ENCODE measurements around the gene TBC1D5. TPM values are rescaled to one million over a fixed set of nuclear protein-coding genes. Genes with fewer than 3 reads are reported as not detected.

TBC1D5 gene
- total RNA-seq, 1 experiment from 2014 or later, result 51.3 TPM

DNA sequence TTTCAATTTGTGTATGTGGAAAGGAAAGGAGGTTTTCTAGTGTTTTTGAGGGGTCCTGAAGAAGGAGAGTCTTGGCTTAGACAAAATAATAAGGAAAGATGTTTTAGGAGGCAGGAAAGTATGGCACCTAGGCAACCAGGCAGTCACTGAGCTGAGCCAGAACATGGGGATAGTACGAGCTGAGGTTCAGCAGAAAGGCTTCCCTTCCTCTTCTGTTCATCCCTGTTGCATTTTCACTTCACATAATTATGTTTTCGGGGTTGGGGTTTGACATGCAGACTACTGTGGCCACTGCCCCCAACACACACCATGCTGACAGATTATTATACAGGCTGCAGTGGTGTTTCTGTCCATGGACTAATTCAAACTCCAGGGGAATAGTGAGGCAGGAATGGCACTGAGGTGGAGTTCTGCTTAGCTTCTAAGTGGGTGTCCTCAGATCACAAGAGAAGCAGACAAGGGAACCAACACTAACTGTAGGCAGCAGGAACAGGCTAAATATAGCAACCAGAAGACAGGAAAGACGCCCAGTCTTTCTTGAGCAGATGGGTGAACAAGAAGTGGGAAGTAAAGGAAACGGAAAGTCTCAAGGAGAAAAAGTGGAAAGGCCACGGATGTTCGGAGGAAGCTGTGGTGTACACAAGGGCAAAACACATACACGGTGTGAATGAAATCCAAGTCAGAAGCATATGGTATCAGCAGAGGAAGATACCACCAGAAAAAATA, 551.9 kb downstream of the TBC1D5 start:
- peak; percentile 25 for DNase-seq (ENCODE audit: low spot score)
- in situ Hi-C loops (cut with HindIII; ENCODE audit: low sequenced_read_pairs), result no loop called here

DNA sequence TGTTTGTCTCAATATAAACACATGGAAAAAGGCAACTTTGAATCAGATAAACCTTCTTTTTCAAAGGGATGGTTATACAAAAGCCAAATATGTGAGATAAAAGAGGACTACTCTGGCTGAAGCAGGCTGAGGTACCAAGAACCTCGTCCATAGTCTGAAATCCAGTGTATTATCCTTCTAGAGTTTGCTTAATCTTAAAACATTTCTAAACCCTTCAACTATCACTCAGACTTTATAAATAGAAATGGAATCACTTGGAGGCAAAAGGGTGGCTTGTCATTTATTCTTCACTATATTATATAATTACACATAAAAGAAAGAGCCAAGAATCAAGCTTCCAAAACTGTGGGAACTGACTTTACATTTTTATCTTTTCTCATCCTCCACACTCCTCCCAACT, 554.1 kb downstream of the TBC1D5 start:
- in situ Hi-C loops (cut with HindIII; ENCODE audit: low sequenced_read_pairs), result no loop called here
- DNase-seq (ENCODE audit: low spot score), result no peak

DNA sequence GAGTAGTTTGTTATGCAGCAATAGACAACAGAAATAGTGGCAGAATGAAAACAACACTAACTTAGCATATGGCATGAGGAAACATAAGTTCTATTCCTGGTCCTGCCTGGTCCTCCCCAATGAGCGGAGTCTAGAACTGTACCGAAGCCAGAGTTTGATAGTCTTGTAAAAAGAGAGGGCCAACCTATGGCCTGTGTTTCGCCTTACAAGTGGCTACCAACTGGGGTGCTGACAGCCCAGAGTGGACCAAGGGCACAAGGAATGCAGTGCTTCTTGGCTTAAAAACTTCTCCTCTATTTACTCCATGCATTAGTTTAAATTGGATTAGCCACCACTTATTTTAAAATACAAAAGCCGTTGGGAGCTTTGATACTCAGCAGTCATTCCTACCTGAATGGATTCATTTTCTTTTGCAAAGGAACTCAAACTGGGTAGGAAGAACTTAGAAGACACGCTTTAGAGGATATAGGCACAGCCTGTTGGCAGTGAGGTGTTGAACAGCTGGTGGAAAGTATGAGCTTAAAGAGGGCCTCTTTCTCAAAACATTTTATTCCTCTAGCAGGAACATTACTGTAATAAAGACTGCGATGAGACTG, 554.7 kb downstream of the TBC1D5 start:
- DNase-seq (ENCODE audit: low spot score), result no peak
- in situ Hi-C loops (cut with HindIII; ENCODE audit: low sequenced_read_pairs), result no loop called here

DNA sequence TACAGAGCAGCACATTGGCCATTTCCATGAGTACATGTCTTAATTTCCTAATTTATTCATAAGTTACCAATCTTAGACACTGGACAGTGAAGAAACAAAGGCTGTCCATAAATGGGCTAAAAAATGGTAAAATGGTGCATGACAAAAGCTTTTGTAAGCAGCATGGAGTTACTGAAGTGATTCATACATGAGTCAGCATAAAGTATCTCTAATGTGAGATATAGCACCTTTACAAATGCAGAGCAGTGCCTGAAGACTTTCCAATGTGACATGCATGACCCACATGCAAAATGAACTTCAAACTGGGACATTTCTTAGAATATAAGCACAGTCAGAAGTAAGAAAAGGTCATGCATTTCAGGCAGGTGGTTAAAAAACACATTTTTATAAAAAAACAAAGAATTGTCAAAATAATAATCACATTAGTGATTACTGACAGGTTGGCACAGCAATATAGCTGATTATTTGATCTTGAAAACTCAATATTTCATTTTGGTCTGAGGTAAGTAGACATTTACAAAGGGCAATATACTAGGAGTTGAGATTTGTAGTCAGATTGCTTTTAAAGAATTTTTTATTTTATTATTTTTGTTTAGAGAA, 558.4 kb downstream of the TBC1D5 start:
- in situ Hi-C loops (cut with HindIII; ENCODE audit: low sequenced_read_pairs), result no loop called here
- no peak for DNase-seq (ENCODE audit: low spot score)

DNA sequence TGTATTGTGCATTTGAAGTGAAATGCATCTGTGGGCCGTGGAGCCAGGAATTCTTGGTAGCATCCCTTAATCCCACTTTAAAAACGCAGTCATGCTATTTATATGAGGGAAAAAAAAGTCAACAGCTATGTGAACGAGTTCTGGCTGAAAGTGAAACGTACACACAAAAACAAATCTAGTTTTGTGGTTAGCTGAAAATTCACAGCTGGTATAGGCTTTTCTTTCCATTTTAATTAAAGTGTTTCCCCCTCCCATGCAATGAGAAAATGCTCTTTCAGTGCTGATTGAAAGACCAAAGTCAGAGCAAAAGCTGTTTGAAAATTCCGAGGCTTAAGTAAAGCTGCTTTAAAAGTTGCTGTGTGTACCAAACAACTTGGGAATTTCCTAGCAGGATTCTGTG, 560.3 kb downstream of the TBC1D5 start:
- in situ Hi-C loops (cut with HindIII; ENCODE audit: low sequenced_read_pairs), result no loop called here
- DNase-seq (ENCODE audit: low spot score), result no peak

DNA sequence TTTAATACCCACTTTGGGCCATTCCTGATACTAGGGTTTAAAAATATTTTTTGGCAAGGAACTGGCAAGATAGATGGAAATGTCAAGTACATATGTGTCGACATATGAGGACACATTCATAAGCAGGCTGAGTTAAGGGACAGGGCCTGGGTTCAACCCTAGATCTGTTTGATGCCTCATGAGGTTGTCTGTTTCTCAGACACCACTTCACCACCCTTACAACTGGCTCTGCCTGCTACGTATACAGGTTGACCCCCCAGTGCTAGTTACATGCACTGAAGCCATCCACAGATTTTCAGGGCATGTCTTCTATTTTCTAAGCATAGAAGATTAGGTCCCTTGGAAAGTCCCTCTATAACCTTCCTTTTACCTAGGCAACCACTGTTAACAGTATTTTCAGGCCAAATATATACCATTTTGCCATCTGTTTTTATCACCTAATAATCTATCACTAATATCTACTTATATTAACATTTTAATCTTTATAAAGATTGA, 561.0 kb downstream of the TBC1D5 start:
- in situ Hi-C loops (cut with HindIII; ENCODE audit: low sequenced_read_pairs), result no loop called here
- no peak for DNase-seq (ENCODE audit: low spot score)

DNA sequence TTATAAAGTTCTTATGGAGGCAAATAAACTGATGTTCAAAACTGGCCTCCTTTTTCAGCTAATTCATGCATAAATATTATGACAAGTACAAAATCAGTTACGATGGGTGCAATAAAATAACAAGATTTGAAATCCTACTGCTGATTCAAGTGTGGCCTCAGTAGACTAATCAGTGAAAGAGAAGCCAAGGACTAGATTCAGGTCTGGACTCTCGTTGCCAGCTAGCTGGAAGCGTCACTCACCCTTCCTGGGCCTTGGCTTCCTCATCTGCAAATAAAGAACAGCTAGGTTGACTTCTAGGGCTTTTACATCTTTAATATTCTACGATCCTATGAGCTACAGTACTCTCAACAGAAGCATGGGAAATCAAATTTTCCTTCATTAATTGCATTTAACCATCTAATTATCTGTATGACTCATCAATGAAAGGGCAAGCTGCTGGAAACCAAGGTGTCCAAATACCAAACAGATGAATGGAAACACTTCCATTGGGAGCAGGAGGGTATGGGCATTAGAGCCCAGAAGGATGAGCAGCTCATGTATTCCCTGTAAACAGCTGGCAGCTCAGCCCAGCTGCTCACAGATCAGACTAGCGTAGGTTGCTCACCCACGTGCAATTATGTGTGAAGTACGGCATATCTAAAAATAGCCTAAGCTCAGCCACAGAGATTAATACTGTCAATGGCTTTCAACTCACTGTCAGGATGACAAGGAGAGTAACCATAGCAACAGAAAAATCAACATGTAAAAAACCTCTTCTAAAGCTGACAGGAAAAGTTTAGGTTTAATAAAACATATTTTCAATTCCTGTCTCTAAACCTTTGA, 562.8 kb downstream of the TBC1D5 start:
- in situ Hi-C loops (cut with HindIII; ENCODE audit: low sequenced_read_pairs), result no loop called here
- no peak for DNase-seq (ENCODE audit: low spot score)

DNA sequence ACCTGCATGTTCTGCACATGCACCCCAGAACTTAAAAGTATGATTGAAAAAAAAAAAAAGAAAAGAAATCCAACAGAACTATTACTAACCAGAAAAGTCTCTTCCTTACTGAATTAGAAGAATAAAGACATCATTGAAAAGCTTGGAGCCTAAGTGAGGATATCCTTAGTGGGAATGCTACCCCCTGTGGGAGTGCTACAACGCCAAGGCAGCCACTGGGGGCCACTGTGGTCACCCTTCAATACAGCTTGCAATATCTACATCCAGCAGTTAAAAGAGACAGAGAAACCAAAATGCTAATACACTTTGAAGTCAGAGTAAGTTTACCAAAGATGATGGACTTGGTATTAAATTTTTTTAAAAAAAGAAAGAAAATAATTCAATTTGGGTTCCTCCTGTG, 565.7 kb downstream of the TBC1D5 start:
- in situ Hi-C loops (cut with HindIII; ENCODE audit: low sequenced_read_pairs), result no loop called here
- no peak for DNase-seq (ENCODE audit: low spot score)

DNA sequence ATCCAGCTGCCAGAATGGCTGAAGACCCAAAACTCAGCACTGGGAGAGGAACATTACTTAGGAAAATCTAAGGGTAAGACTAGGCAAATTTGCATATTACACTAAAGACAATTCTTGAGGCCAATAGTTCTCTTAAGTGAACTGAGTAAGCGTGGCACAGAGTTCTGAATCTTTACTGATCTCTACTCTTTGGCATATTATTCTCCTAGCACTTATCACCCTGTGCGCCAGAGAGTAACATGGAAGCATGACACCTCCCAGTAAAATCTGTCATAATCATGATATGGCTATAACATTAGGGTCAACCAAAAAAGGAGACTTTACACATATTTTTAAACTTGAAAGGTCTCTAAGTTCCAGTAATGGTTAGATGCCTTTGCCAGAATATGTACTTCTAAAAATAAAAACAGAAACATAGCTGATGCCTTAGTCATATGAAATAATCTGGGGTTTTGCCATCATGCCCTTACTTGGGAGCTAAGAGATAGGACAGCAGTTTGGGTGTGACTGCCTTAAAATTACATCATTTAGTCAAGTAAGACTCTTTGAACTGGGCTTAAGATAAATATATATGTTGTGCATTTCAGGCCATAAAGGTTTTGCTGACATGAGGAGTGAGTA, 567.1 kb downstream of the TBC1D5 start:
- no peak for DNase-seq (ENCODE audit: low spot score)
- in situ Hi-C loops (cut with HindIII; ENCODE audit: low sequenced_read_pairs), result no loop called here

DNA sequence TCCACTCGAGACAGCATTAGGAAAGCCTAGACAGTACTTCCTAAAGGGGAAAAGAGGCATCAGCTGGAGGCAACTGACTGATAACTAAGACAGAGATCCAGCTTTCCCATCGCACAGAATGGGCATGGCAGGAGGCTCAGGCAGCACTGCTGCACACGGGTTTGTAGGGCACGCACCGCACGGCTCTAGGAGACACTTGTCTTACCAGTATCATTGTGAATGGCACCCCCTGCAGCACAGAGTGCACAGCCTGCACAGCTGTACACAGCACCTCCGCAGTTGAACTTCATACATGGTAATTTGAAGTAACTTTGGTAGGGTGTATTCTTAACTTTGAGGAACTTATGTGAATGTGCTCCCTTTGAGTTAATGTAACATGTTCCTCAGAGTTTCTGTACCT, 576.1 kb downstream of the TBC1D5 start:
- no peak for DNase-seq (ENCODE audit: low spot score)
- in situ Hi-C loops (cut with HindIII; ENCODE audit: low sequenced_read_pairs), result no loop called here

DNA sequence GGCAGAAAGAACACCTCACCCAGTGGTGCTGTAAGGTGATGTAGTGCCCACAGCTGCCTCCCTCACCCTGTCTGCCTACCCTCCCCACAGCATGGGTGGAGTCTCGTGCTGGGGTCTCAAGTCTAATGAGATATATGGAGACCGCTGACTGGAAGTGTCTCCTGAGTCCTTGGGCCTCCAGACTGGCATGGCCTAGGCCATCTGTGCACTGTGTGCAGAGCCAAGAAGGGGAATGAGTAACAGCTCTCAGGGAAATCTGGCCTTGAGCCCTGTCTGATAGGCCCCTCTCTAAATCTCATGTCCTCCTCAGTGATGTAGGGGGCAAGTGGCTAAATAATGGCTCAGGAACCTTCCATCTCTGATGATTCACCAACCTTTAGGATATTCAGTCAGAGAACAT, 580.3 kb downstream of the TBC1D5 start:
- in situ Hi-C loops (cut with HindIII; ENCODE audit: low sequenced_read_pairs), result no loop called here
- peak; percentile 71 for DNase-seq (ENCODE audit: low spot score)

DNA sequence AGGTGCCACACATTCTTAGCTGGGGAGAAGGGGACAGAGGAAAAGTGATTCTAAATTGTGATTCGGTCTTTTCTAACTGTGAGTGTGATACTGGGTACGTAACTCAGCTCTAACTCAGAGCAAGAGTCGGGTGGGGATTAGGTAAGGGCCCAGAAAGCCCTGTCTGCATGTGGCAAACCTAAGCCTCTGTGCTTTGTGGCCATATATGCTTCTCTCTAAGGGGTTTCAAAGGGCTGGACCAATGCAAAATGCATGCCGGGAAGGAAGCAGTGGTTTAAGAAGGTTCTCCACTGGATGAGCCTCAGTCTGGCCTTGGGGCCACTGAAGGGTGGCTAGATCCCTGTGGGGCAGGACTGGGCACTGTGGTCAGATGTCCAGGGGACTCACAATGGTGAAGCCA, 581.8 kb downstream of the TBC1D5 start:
- DNase-seq (ENCODE audit: low spot score), result no peak
- in situ Hi-C loops (cut with HindIII; ENCODE audit: low sequenced_read_pairs), result no loop called here

DNA sequence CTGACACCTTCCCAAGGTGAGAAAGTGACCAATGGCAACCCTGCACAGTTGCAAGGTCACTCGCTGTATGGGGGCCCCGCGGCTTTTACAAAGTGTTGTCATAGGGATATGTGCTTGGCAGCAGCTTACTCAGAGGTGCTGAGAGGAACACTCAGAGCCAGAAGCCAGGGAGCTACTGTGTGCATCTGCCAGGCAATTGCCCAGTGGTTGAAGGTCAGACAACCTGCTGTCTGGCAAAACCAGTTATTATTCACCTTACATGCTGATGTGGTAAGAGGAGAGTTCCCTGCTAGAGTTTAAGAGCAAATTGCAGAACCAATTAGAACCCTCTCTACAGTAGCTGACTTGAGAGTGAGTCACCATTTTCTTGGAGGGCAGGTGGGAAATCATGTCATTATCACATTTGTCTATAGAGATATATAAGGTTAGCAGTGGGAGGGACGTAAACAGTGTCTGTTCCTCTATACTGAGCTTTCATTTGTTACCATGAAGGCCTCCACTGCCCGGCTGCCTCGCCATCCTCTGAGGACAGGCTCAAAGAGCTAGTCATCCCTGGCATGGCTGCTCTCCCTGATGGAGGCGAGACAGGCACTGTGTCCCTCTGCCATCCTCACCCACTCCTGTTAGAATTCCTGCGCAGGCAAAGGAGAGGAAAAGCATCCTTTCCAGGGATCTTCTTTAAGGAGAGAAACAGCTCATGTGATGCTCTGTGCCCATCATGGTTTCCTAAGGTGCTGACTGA, 583.3 kb downstream of the TBC1D5 start:
- in situ Hi-C loops (cut with HindIII; ENCODE audit: low sequenced_read_pairs), result no loop called here
- no peak for DNase-seq (ENCODE audit: low spot score)

DNA sequence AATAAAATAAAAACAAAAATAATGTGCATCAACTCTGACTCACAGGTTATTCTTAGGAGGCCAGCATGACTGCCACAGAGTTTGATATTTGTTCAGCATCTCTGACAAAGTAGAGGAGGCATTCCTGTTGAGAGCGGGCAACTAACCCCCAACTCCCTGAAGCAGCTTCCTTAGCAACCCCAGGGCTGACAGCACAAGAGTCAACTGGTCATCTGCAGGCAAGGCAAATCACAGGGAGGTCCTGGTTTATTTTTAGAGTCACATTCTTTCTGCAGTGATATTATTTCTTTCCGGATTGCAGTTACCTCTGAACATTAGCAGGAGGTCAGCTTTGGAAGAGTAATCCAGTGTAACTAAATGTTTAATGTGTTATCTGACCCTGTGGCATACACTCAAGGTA, 584.7 kb downstream of the TBC1D5 start:
- in situ Hi-C loops (cut with HindIII; ENCODE audit: low sequenced_read_pairs), result no loop called here
- DNase-seq (ENCODE audit: low spot score), result no peak

DNA sequence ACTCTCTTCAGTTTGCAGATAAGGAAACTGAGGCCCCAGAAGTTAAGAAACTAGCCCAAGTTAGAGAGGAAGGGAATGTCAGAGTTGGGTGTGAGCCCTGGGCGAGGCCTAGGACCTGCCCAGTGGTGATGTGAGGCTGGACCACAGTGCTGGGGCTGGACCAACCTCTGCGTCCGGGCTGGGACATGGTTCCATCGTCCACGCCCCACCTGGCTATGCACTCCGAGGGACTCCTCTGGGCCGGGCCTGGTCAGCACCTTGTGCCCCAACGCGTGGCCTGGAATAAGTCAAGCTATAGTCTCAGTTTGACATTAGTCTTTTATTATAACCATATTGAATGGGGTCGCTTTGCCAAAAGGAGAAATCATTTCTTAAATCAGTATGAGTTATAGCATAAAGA, 585.6 kb downstream of the TBC1D5 start:
- DNase-seq (ENCODE audit: low spot score), result no peak
- in situ Hi-C loops (cut with HindIII; ENCODE audit: low sequenced_read_pairs), result no loop called here

DNA sequence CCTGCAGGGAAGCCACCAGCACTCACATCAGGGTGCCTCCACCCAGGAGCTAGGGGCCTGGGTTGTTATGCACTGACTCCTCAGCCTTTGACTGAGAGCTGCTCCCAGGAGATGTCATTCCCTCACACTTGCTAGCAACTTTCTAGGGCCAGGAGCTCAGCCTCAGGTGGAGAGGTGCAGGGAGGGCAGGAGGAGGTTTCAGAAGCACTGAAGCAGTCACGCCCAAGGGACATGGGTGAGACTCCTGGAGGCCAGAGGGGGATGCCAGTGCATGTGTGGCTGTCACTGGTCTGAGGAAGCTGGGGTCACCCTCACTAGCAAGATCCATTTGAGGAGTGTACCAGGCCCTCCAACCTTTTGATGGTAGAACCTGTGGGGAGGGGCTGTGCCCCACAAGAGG, 586.5 kb downstream of the TBC1D5 start:
- DNase-seq (ENCODE audit: low spot score), result no peak
- in situ Hi-C loops (cut with HindIII; ENCODE audit: low sequenced_read_pairs), result no loop called here

DNA sequence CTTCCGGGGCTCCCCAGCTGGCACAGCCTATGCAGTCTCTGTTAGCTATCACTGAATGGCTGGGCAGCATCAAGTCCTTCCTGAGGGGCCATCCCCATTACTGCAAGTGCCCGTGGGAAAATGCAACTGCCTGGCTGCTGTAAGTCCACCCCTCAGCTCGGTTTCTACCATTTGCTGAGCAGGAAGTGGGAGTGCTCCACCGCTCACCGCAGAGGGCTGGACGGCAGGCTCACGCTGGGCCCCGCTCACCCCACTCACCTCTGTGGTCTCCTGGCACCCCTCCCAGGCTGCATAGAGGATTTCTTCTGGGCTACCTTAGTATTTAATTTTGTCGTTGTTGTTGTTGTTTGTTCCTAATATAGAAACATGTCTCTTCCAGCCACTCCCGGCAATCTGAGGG, 587.5 kb downstream of the TBC1D5 start:
- in situ Hi-C loops (cut with HindIII; ENCODE audit: low sequenced_read_pairs), result no loop called here
- no peak for DNase-seq (ENCODE audit: low spot score)

DNA sequence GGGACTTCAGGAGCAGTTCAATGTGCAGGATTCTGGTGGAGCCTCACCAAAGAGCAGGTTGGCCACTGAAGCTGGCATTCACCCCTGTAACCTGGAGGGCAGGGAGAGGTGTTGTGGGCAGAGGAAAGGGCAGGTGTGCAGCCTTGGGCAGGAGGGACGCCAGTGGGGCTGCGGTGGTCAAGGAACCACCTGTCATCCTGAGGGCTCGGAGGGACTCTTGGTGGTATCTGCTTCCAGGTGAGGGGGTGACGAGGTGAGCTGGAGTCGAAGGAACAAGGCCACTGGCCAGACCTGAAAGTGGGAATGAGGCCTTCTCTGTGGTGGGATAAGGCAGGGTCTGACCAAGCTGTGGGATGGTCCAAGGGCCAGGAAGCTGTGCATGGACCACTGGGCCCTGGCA, 588.2 kb downstream of the TBC1D5 start:
- in situ Hi-C loops (cut with HindIII; ENCODE audit: low sequenced_read_pairs), result no loop called here
- DNase-seq (ENCODE audit: low spot score), result no peak

DNA sequence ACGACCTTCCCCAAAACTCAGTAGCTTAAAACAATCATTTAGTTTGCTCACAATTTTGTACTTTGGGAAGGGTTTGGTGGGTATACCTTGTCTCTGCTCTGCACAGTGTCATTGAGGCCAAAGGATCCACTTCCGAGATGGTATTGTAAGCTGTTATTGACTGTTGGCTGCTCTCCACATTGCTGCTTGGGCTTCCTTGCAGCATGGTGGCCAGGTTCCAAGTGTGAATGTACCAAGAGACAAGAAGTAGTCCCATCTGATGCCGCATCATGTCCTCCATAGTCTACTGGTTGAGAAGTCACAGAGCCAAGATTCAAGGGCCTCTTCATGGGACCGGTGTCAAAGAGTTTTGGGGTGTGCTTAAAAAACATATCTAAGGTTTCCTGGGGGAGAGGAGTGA, 589.2 kb downstream of the TBC1D5 start:
- DNase-seq (ENCODE audit: low spot score), result no peak
- in situ Hi-C loops (cut with HindIII; ENCODE audit: low sequenced_read_pairs), result no loop called here

Measured in G401 (cell line).